Spinal cord (tissue), 10 donors: Measurements from ENCODE around the gene AAK1. TPM values are rescaled to one million over a fixed set of nuclear protein-coding genes. Genes with fewer than 3 reads are reported as not detected.

Experiments used
- DNase-seq, 6 donors: peaks; one replicate each; pipeline versions ENCODE4 v3.0.0 to v3.0.0-alpha.2; 2013 to 2015; ENCODE audit warnings: low spot score in 6 of 6, low read depth in 4 of 6
- H3K27ac ChIP-seq: one replicate; pipeline ENCODE4 v1.5.1; 2013; ENCODE audit warnings: low read depth, low read length, control low read depth
- H3K27me3 ChIP-seq: one replicate; pipeline ENCODE4 v1.6.1; 2013; ENCODE audit warnings: low read length; ENCODE audit not compliant: control insufficient read depth, insufficient read depth
- H3K36me3 ChIP-seq: one replicate; pipeline ENCODE4 v1.6.1; 2013; ENCODE audit warnings: low read length; ENCODE audit not compliant: control insufficient read depth, insufficient read depth
- H3K4me1 ChIP-seq: one replicate; pipeline ENCODE4 v1.6.1; 2013; ENCODE audit warnings: low read length; ENCODE audit not compliant: control insufficient read depth, insufficient read depth
- H3K4me3 ChIP-seq: one replicate; pipeline ENCODE4 v1.5.1; 2013; ENCODE audit warnings: low read depth, low read length, control low read depth
- H3K9me3 ChIP-seq: one replicate; pipeline ENCODE4 v1.6.1; 2013; ENCODE audit warnings: low read length; ENCODE audit not compliant: control insufficient read depth, insufficient read depth
- WGBS: methylation state at CpG from one replicate; pipeline ENCODE4 v1.1.5; 2013; ENCODE audit warnings: missing lambda C conversion rate; ENCODE audit not compliant: insufficient coverage; 5-methylcytosine and 5-hydroxymethylcytosine counted together
- polyA plus RNA-seq, 2 donors: library from polyadenylated mRNA; unstranded; fragments of 120-200 nt; gene quantifications; one replicate each; pipeline ENCODE4 v1.2.1, GENCODE V29; 2013; ENCODE audit not compliant: insufficient read length in 2 of 2
- total RNA-seq, 2 donors: library from RNA; depleted of rRNA in 1 of 2; stranded (reverse); fragments of 120-200 nt in 1 of 2; fragments of >200 nt in 1 of 2; gene quantifications; one replicate each; pipeline versions ENCODE4 v1.2.3 to v1.2.4, GENCODE V29; 2013 to 2014
- donor health status: healthy.

AAK1 gene
- total and polyA plus RNA-seq, 4 donors, result 38.0 to 55.4 (median 45.0) TPM

DNA sequence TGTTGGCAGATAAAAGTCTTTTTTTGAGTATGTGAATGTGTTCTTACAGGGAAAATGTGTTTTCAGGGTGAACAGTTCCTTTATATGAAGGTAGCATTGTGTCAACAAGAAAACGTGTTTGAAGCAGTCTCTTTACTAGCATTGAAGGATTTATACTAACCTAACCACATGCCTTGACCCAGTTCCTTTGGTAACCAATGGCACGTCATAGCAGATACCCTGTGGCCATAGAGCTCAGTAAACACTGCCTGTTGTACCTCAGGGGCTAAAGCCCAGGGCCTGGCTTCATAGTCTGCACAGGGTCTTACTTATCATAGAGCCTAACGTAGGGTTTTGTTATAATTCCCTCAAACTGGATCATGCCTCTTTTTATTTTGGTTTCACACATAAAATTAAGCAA lies 174.2 kb downstream of the AAK1 start:
- Histone ChIP-seq H3K27me3 (no peaks in the 10 kb centered on the region), H3K4me3 (no peak overlapping the region), H3K9me3 (no peaks in the 10 kb centered on the region), H3K4me1 (no peaks in the 10 kb centered on the region), H3K27ac (no peak overlapping the region), H3K36me3 (peaks cover 12% of the 10 kb centered on the region)
- WGBS, result 30% methylated on average over 1 of the region's 3 CpGs
- DNase-seq, result peak in 1 of 6 donors; percentile 21

DNA sequence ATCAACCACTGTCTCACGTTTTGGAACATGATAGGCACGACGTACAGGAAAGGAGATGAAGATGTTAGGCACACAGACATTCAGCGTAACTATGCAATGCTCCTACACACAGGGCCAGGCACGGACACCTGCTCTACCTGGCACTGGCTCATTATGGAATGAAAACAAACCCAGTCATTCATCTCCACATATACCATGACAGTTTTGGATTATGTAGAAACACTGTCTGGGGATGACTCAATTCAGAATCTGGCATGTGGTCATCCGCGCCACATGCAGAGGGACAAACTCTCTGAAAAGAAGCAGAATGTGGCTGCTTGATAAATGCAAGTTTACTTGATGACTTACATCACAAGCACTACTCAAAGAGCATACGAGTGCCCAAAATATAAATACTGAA lies 176.8 kb downstream of the AAK1 start:
- H3K27me3 ChIP-seq, result no peaks in the 10 kb centered on the region
- H3K27ac ChIP-seq, result no peak overlapping the region
- H3K4me3 ChIP-seq, result no peak overlapping the region
- DNase-seq, result no peak
- H3K36me3 ChIP-seq, result peaks cover 12% of the 10 kb centered on the region
- H3K4me1 ChIP-seq, result no peaks in the 10 kb centered on the region
- 88% methylated on average over 3 of the region's 8 CpGs for WGBS
- no peaks in the 10 kb centered on the region for H3K9me3 ChIP-seq

DNA sequence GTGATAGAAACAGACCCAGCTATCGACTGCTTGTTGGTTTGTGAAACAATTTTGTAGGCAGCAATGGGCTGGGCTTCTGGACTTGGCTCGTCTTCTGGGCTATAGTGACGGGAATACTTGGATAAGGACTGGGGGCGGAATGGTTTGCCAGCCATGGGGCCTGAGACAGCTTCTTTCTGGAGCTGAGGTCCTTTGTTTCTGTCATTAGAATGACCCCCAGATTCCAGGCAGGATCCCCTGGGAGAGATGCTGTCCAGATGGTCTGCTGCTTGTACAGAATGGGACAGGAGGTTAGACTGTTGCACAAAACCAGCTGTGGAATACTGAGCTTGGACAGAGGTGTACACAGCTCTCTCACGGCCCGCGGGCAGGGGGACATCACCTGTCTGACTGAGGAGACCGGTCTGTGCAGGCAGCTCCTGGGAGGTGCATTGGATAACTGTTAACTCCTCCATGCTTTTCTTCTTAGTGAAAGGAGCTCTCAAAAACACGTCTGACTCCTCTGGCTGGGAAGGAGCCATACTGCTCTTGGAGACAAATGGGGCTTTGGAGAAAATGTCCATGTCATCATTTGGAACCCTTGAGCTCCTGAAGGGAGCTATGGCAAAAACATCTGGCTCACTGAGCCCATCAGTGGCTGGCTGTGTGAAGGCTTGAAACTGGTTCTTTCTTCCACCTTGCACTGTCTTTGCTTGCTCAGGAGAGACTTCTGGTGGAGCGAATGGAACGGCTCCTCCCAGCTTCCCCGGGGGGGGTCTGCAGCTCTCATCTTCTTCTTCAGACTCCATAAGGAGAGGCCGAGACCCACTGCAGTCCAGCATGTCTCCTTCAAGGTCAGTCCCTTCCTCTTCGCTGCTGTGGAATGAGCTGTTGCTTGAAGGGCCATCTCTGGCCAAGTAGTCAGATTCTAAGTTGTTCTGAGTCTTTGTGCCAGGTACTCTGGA lies 177.8 kb downstream of the AAK1 start:
- Histone ChIP-seq H3K27me3 (no peaks in the 10 kb centered on the region), H3K9me3 (no peaks in the 10 kb centered on the region), H3K4me1 (no peaks in the 10 kb centered on the region), H3K36me3 (peaks cover 12% of the 10 kb centered on the region), H3K27ac (no peak overlapping the region), H3K4me3 (no peak overlapping the region)
- no peak for DNase-seq
- 93% methylated on average over 13 of the region's 14 CpGs for WGBS

DNA sequence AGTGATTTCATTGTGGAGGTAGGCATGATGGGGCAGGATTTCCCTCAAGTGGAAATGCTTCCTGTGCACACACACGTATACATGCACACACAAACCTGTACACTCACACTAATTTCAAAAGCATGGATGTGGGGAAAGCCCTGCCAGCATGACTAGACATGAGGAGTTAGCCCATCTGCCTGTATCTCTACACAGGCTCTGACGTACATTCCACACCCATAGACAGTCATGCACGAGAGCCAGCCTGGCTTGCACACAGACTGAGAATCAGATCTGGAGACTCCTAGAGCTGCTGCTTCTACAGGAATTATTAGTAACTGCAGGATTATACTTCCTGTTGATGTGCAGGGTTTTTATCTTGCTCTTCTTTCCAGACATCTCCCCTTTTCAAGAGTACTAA lies 179.0 kb downstream of the AAK1 start:
- Histone ChIP-seq H3K4me1 (no peaks in the 10 kb centered on the region), H3K27me3 (no peaks in the 10 kb centered on the region), H3K36me3 (peaks cover 12% of the 10 kb centered on the region), H3K27ac (no peak overlapping the region), H3K4me3 (no peak overlapping the region), H3K9me3 (no peaks in the 10 kb centered on the region)
- WGBS, result 80% methylated on average over 1 of the region's 3 CpGs
- DNase-seq, result peak in 2 of 6 donors; percentile 39 to 51

DNA sequence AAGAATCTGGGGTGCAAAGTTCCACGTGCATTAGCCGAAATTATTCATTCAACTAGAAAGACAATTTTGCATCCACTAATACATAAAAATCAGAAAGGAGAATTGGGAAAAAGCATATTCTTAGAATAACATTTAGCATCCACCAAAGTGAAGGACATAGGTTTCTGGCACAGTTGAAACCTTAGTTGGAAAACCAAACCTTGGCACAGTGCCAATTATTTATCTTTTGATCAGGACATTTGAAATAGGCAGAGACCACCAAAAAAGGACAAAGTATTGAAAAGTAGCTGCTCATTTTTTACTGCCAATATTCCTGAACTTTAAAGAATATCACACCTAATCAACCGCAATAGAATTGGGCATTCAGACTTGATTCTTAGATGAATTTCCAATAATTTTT lies 180.8 kb downstream of the AAK1 start:
- Histone ChIP-seq H3K36me3 (peaks cover 12% of the 10 kb centered on the region), H3K27ac (no peak overlapping the region), H3K9me3 (no peaks in the 10 kb centered on the region), H3K27me3 (no peaks in the 10 kb centered on the region), H3K4me3 (no peak overlapping the region), H3K4me1 (no peaks in the 10 kb centered on the region)
- WGBS, result no CpG with 5 or more reads among the region's 3 CpGs
- DNase-seq, result no peak

DNA sequence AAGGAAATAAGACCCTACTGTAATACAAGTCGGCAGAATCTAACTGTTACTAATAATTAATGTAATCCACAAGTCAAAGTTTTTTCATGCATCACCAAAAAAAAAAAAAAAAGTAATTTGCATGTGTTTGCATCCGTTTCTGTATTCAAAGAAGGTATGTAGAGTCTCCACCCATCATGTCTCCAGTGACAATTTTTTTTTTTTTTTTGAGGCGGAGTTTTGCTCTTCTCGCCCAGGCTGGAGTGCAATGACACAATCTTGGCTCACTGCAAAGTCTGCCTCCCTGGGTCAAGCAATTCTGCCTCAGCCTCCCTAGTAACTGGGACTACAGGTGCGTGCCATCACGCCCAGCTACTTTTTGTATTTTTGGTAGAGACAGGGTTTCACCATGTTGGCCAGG lies 182.1 kb downstream of the AAK1 start:
- peaks cover 12% of the 10 kb centered on the region for H3K36me3 ChIP-seq
- DNase-seq, result no peak
- 100% methylated on average over 1 of the region's 6 CpGs for WGBS

DNA sequence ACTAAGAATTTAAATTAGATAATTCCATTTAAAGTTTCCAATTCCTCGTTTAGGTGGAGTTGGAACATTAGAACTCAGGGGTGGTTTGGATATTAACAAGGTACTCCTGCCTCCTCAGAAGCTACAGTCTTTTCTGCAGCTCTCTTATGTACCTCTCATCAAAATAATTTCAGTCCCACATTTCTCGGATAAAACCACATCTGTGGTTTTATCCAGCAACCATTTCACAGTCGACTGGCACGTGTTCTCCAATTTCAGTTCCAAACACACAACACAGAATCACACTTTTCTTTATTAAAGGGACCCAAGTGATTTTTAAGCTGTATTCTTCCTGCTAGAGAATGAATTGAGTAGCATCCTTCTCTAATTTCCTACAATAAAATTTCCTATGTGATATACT lies 183.6 kb downstream of the AAK1 start:
- DNase-seq, result no peak
- Histone ChIP-seq H3K27ac (no peak overlapping the region), H3K9me3 (no peaks in the 10 kb centered on the region), H3K27me3 (no peaks in the 10 kb centered on the region), H3K36me3 (no peaks in the 10 kb centered on the region), H3K4me3 (no peak overlapping the region), H3K4me1 (no peaks in the 10 kb centered on the region)
- 100% methylated on average over 1 of the region's 4 CpGs for WGBS

More for the DNA sequence above, 182.1 kb downstream of the AAK1 start:
- no peak overlapping the region for H3K27ac ChIP-seq
- H3K4me1 ChIP-seq, result no peaks in the 10 kb centered on the region
- no peaks in the 10 kb centered on the region for H3K27me3 ChIP-seq
- no peaks in the 10 kb centered on the region for H3K9me3 ChIP-seq
- H3K4me3 ChIP-seq, result no peak overlapping the region

DNA sequence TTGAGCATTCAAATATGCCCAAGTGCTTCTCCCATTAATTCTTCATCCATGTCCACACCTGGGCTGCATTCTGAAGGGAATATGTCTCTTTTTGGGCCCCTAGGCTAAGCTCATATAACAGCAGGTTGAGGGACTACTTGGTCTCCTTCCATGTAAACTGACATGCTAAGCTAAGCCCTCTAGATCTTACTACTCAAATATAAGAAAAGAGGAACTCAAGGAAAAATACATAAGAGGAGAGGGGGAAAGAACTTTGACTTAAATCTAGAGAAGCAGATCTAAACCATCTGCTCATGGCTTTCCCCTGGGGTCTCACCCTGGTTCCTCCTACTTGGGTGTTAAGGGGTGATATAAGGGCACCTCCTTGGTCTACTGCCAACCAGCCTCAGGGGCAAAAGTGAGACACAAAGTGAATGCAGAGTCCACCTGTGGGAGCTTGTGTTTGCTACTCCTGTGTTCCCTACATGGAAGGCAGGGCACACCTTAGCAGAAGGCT lies 186.5 kb downstream of the AAK1 start:
- DNase-seq, result no peak
- Histone ChIP-seq H3K27ac (no peak overlapping the region), H3K4me1 (no peaks in the 10 kb centered on the region), H3K27me3 (no peaks in the 10 kb centered on the region), H3K4me3 (no peak overlapping the region), H3K36me3 (no peaks in the 10 kb centered on the region), H3K9me3 (no peaks in the 10 kb centered on the region)

DNA sequence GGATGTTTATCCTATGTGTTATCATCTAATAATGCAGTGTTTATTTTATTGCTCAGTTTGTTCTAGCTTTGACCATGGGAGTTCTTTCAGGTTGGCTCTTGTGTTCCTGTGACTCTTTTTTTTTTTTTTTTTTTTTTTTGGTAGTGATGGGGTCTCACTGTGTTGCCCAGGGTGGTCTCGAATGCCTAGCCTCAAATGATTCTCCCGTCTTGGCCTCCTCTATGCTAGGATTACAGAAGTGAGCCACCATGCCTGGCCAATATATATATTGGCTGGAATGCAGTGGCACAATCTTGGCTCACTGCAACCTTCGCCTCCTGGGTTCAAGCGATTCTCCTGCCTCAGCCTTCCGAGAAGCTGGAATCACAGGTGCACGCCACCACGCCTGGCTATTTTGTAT lies 187.4 kb downstream of the AAK1 start:
- Histone ChIP-seq H3K4me1 (no peaks in the 10 kb centered on the region), H3K9me3 (no peaks in the 10 kb centered on the region), H3K36me3 (no peaks in the 10 kb centered on the region), H3K4me3 (no peak overlapping the region), H3K27me3 (no peaks in the 10 kb centered on the region), H3K27ac (no peak overlapping the region)
- 98% methylated on average over 7 of the region's 7 CpGs for WGBS
- no peak for DNase-seq

DNA sequence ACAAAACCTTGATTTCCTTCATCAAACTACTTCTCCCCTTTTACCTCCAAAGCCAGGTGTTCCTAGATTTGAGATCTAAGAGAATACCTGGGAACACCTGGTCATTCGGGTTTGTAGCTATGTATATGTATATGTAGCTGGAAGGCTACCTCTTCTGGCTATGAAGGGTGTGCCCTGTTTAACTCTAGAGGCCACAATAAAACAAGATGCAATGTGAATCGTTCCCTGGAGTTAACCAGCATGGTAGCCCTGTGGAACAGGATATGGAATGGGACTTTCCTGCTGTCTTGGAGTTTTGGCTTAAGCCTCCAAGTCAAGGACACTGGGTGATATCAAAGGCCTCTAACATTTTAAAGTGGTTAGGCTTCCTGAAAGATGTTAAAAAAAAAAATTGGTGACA lies 188.6 kb downstream of the AAK1 start:
- no peaks in the 10 kb centered on the region for H3K4me1 ChIP-seq
- no peak overlapping the region for H3K27ac ChIP-seq
- no peak for DNase-seq
- H3K9me3 ChIP-seq, result no peaks in the 10 kb centered on the region
- no peaks in the 10 kb centered on the region for H3K36me3 ChIP-seq
- WGBS, result 95% methylated on average over 2 of the region's 2 CpGs
- no peaks in the 10 kb centered on the region for H3K27me3 ChIP-seq
- H3K4me3 ChIP-seq, result no peak overlapping the region
